Trophoblast cell (in vitro differentiated cells and primary cell): ENCODE results near the gene MRPL24.

Source experiments
- DNase-seq, 2 donors: peaks; one replicate each; pipeline ENCODE4 v3.0.0-alpha.2; 2016
- H2AFZ ChIP-seq: 2 replicates; pipeline ENCODE4 v1.6.1; 2013; ENCODE audit warnings: low read length, moderate library complexity, mild to moderate bottlenecking; ENCODE audit not compliant: insufficient read depth, poor library complexity
- H2AK5ac ChIP-seq: 2 replicates; pipeline ENCODE4 v1.6.1; 2013; ENCODE audit warnings: mild to moderate bottlenecking, low read length
- H2BK120ac ChIP-seq: 2 replicates; pipeline ENCODE4 v1.6.1; 2013; ENCODE audit warnings: low read length, mild to moderate bottlenecking, moderate library complexity; ENCODE audit not compliant: insufficient read depth, poor library complexity
- H2BK12ac ChIP-seq: 2 replicates; pipeline ENCODE4 v1.6.1; 2013; ENCODE audit warnings: mild to moderate bottlenecking, low read length, moderate library complexity
- H2BK5ac ChIP-seq: 2 replicates; pipeline ENCODE4 v1.6.1; 2013; ENCODE audit warnings: low read length, low read depth, moderate library complexity, mild to moderate bottlenecking; ENCODE audit not compliant: poor library complexity
- H3K14ac ChIP-seq: 2 replicates; pipeline ENCODE4 v1.6.1; 2013; ENCODE audit warnings: mild to moderate bottlenecking, low read length
- H3K18ac ChIP-seq: 2 replicates; pipeline ENCODE4 v1.6.1; 2013; ENCODE audit warnings: mild to moderate bottlenecking, low read length
- H3K23ac ChIP-seq: 2 replicates; pipeline ENCODE4 v1.6.1; 2013; ENCODE audit warnings: low read length
- H3K27ac ChIP-seq: 2 replicates; pipeline ENCODE4 v1.5.1; 2013; ENCODE audit warnings: low read depth, mild to moderate bottlenecking, inconsistent platforms, low read length, moderate library complexity
- H3K27me3 ChIP-seq: 2 replicates; pipeline ENCODE4 v1.6.1; 2013; ENCODE audit warnings: inconsistent platforms, mild to moderate bottlenecking, low read length, moderate library complexity; ENCODE audit not compliant: insufficient read depth
- H3K36me3 ChIP-seq, 2 experiments: 1 replicate in 1 of 2; 2 replicates in 1 of 2; pipeline ENCODE4 v1.6.1; 2013; ENCODE audit warnings: low read length in 2 of 2, mild to moderate bottlenecking in 2 of 2, moderate library complexity in 1 of 2; ENCODE audit not compliant: insufficient read depth in 2 of 2, control insufficient read depth in 1 of 2
- H3K4ac ChIP-seq: 2 replicates; pipeline ENCODE4 v1.6.1; 2013; ENCODE audit warnings: low read depth, mild to moderate bottlenecking, low read length, moderate library complexity
- H3K4me1 ChIP-seq, 2 experiments: 1 replicate in 1 of 2; 2 replicates in 1 of 2; pipeline ENCODE4 v1.6.1; 2013; ENCODE audit warnings: low read length in 2 of 2, mild to moderate bottlenecking in 2 of 2, moderate library complexity in 1 of 2; ENCODE audit not compliant: insufficient read depth in 2 of 2, control insufficient read depth in 1 of 2
- H3K4me2 ChIP-seq: 2 replicates; pipeline ENCODE4 v1.6.1; 2013; ENCODE audit warnings: inconsistent platforms, mild to moderate bottlenecking, low read length, moderate library complexity
- H3K4me3 ChIP-seq: 2 replicates; pipeline ENCODE4 v1.5.1; 2013; ENCODE audit warnings: mild to moderate bottlenecking, low read depth, low read length, inconsistent platforms
- H3K79me1 ChIP-seq: one replicate; pipeline ENCODE4 v1.6.1; 2013; ENCODE audit warnings: low read length
- H3K79me2 ChIP-seq: 2 replicates; pipeline ENCODE4 v1.6.1; 2013; ENCODE audit warnings: low read length, mild to moderate bottlenecking; ENCODE audit not compliant: control insufficient read depth, insufficient read depth, poor library complexity
- H3K9ac ChIP-seq: 2 replicates; pipeline ENCODE4 v1.6.1; 2013; ENCODE audit warnings: mild to moderate bottlenecking, low read length
- H3K9me3 ChIP-seq: 2 replicates; pipeline ENCODE4 v1.6.1; 2013; ENCODE audit warnings: low read depth, mild to moderate bottlenecking, control low read depth, inconsistent platforms, low read length; ENCODE audit not compliant: insufficient read depth
- H4K12ac ChIP-seq: 2 replicates; pipeline ENCODE4 v1.6.1; 2013; ENCODE audit warnings: low read depth, mild to moderate bottlenecking, low read length, moderate library complexity
- H4K8ac ChIP-seq: 2 replicates; pipeline ENCODE4 v1.6.1; 2013; ENCODE audit warnings: low read depth, mild to moderate bottlenecking, low read length, moderate library complexity
- H4K91ac ChIP-seq: one replicate; pipeline ENCODE4 v1.6.1; 2013; ENCODE audit warnings: low read depth, mild to moderate bottlenecking, low read length, moderate library complexity
- WGBS: extraction: QIAGEN DNeasy Blood & Tissue Kit; methylation state at CpG from one replicate; pipeline ENCODE4 v1.1.7; 2013; ENCODE audit warnings: missing lambda C conversion rate; ENCODE audit not compliant: insufficient read length, insufficient coverage; ENCODE audit errors: extremely low coverage; 5-methylcytosine and 5-hydroxymethylcytosine counted together

The MRPL24 gene

DNA sequence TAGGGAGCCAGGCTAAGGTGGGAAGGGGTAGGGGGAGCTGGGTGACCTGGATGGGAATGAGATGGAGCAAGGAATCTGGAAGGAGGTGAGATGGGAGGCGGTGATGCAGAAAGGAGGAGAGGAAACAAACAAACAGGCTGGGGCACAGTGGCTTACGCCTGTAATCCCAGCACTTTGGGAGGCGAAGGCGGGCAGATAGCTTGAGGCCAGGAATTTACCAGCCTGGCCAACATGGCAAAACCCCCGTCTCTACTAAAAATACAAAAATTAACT is 46.3 kb downstream of the MRPL24 start:
- Histone ChIP-seq H2BK120ac (peak overlapping the region; percentile 29), H4K91ac (peak overlapping the region; percentile 84), H3K36me3 (peaks cover 8 to 11% of the 10 kb centered on the region in 2 experiments), H2AFZ (no peak overlapping the region), H3K14ac (peak overlapping the region; percentile 50), H3K4me3 (no peak overlapping the region), H3K79me1 (peaks cover 32% of the 10 kb centered on the region), H4K12ac (no peak overlapping the region), H3K4me1 (peaks cover 41 to 54% of the 10 kb centered on the region in 2 experiments), H3K27me3 (no peaks in the 10 kb centered on the region), H3K4ac (peak overlapping the region; percentile 35), H3K18ac (peak overlapping the region; percentile 63), H3K27ac (peak overlapping the region; percentile 75), H2BK5ac (peak overlapping the region; percentile 80), H4K8ac (peak overlapping the region; percentile 66), H2BK12ac (peak overlapping the region; percentile 90), H3K9me3 (no peaks in the 10 kb centered on the region), H2AK5ac (peak overlapping the region; percentile 23), H3K23ac (no peak overlapping the region), H3K79me2 (peaks cover 3% of the 10 kb centered on the region), H3K4me2 (peak overlapping the region; percentile 20), H3K9ac (no peak overlapping the region)
- DNase-seq: no peak
- no CpG with 5 or more reads among the region's 5 CpGs for WGBS

DNA sequence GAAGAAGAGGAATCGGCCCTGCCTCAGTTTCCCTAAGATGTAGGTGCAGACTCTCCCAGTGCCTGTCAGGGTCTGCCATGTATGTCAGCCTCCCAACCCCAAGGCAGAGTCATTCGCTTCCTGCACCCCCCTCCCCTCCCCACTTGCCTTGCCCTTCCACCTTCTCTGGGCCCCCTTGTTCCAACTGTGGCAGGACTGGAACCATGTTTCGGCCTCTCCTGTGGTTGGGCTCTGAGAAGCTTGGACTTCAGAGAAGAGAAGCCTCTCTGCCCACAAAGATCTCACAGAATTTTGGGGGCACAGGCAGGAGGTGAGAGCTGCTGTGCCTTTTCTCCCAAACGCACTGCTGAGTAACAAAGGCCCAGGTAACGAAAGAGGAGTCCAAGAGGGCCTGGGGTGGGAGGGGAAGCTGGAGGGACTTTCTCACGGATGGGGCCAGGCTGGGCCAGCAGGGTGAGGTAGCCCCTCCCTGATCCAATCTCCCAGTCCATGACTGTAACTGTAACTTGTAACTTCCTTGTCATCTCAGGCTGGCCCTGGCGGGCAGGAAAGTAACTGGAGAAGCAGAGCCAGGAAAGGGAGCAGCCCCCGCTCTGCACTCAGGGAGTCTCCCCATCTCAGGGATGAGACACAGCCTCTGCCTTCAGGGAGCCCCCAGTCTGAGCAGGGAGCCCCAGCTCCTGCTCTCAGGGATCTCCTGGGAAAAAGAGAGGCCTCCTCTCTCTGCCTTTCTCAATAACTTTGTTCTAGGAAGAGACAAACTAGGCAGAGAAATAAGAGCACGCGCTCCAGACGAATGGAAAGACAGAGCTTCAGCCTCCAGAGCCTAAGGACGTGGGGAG is 46.8 kb downstream of the MRPL24 start:
- Histone ChIP-seq H2BK12ac (peak overlapping the region; percentile 90), H3K23ac (no peak overlapping the region), H3K9ac (peak overlapping the region; percentile 17), H3K79me2 (peaks cover 3% of the 10 kb centered on the region), H3K4me1 (peaks cover 44 to 55% of the 10 kb centered on the region in 2 experiments), H3K4me2 (peak overlapping the region; percentile 45), H2BK120ac (peak overlapping the region; percentile 79), H3K9me3 (no peaks in the 10 kb centered on the region), H4K12ac (peak overlapping the region; percentile 26), H3K27me3 (no peaks in the 10 kb centered on the region), H3K36me3 (peaks cover 4 to 6% of the 10 kb centered on the region in 2 experiments), H3K27ac (peak overlapping the region; percentile 84), H2AFZ (peak overlapping the region; percentile 38), H3K79me1 (peaks cover 32% of the 10 kb centered on the region), H3K18ac (peak overlapping the region; percentile 91), H3K4ac (peak overlapping the region; percentile 41), H2AK5ac (peak overlapping the region; percentile 84), H2BK5ac (peak overlapping the region; percentile 82), H4K91ac (peak overlapping the region; percentile 96), H4K8ac (peak overlapping the region; percentile 77), H3K4me3 (no peak overlapping the region), H3K14ac (peak overlapping the region; percentile 83)
- no CpG with 5 or more reads among the region's 12 CpGs for WGBS
- no peak for DNase-seq

DNA sequence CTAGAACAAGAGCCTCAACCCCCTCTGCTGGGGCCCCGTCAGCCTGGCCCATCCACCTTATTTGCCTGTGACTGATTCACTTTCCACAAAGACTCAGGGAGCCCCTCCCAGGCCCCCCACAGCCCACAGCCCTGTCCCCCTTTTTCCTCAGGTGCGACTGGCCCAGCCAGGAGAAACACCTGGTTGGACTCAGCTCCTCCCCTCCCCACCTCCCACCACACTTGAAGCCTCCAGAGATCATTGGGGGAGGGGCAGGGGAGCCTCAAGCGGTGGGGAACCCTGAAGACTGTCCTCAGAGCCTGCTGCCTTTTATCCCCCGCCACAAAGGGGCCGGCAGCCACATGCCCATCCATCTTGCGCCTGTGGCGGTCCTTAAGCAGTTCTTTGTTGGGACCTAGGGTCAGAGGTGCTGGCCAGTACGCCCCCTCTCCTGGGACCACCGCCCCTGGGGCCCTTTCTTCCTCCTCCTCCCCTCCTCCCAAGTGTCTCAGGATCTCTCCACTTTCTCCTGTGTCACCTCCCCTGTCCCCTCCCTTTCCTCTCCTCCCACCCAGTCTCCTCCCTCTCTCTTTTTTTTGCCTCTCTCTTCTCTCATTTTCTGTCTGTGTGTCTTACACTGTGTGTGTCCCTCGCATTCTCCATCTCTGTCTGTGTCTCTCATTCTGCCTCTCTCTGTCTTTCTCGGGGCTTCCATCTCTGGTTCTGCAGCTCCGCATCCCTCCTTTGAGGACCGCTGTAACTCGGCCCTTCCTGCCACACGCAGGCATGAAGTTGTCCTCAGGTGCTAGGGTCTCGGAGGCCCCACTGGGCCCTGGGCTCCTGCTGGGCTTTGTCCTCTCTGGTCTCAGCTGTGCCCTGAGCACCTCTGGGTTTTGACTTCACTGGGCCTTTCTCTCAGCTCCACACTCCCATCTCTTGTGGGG is 47.7 kb downstream of the MRPL24 start:
- Histone ChIP-seq H2BK120ac (peak overlapping the region; percentile 87), H3K36me3 (no peaks in the 10 kb centered on the region), H3K9me3 (no peaks in the 10 kb centered on the region), H3K4me1 (peaks cover 44 to 53% of the 10 kb centered on the region in 2 experiments), H3K27me3 (no peaks in the 10 kb centered on the region), H3K4me3 (no peak overlapping the region), H3K23ac (no peak overlapping the region), H4K91ac (peak overlapping the region; percentile 96), H2BK12ac (peak overlapping the region; percentile 86), H2AFZ (peak overlapping the region; percentile 18), H3K79me1 (peaks cover 32% of the 10 kb centered on the region), H2BK5ac (peak overlapping the region; percentile 82), H3K14ac (peak overlapping the region; percentile 83), H4K12ac (peak overlapping the region; percentile 26), H3K79me2 (peaks cover 3% of the 10 kb centered on the region), H3K27ac (peak overlapping the region; percentile 84), H3K18ac (peak overlapping the region; percentile 91), H3K4ac (peak overlapping the region; percentile 57), H4K8ac (peak overlapping the region; percentile 77), H2AK5ac (peak overlapping the region; percentile 84), H3K9ac (no peak overlapping the region), H3K4me2 (peak overlapping the region; percentile 45)
- no peak for DNase-seq
- no CpG with 5 or more reads among the region's 16 CpGs for WGBS

DNA sequence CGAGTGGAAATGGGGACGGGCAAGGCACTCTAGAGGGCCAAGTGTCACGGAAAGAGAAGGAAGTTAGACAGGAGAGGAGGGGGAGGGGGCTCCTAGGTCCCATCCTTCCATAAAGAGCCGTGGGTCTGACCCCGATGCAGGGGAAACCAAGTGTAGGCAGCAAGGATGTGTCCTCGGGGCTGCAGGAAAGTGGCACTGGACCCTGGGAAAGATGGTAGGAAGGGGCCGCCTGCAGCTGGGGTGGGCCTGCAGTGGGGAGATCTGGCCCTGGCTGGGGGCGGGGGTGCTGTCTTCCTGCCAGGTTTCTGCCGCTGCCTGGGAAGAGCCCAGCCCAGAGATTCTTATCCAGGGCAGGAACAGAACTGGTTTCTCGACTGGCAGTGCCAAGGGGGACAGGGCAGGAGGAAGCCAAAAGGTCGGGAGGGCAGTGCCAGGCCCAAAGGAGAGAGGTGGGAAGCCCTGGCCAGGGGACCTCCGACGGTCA is 48.4 kb downstream of the MRPL24 start:
- Histone ChIP-seq H3K27ac (peak overlapping the region; percentile 84), H3K79me1 (peaks cover 32% of the 10 kb centered on the region), H4K91ac (peak overlapping the region; percentile 94), H3K4me3 (no peak overlapping the region), H3K9ac (no peak overlapping the region), H3K18ac (peak overlapping the region; percentile 58), H2BK5ac (peak overlapping the region; percentile 62), H4K12ac (no peak overlapping the region), H3K4me1 (peaks cover 44 to 52% of the 10 kb centered on the region in 2 experiments), H4K8ac (peak overlapping the region; percentile 56), H3K79me2 (peaks cover 3% of the 10 kb centered on the region), H3K23ac (no peak overlapping the region), H3K9me3 (no peaks in the 10 kb centered on the region), H3K36me3 (no peaks in the 10 kb centered on the region), H2AFZ (peak overlapping the region; percentile 43), H3K4me2 (peak overlapping the region; percentile 45), H3K4ac (peak overlapping the region; percentile 57), H2AK5ac (peak overlapping the region; percentile 19), H2BK12ac (peak overlapping the region; percentile 94), H2BK120ac (peak overlapping the region; percentile 87), H3K27me3 (no peaks in the 10 kb centered on the region), H3K14ac (peak overlapping the region; percentile 41)
- WGBS: no CpG with 5 or more reads among the region's 13 CpGs
- no peak for DNase-seq
